Liver (tissue), 9 donors: ENCODE data around the gene EXOC3. TPM values are rescaled to one million over a fixed set of nuclear protein-coding genes. Genes with fewer than 3 reads are reported as not detected.

Experiments used
- DNase-seq: peaks from one replicate; pipeline ENCODE4 v3.0.0-alpha.2; 2017; ENCODE audit warnings: low spot score
- H3K27ac ChIP-seq, 2 donors: one replicate each; pipeline ENCODE4 v1.7.0; 2013; ENCODE audit warnings: inconsistent platforms in 2 of 2, low read length in 2 of 2, control low read depth in 1 of 2, low read depth in 1 of 2, mild to moderate bottlenecking in 1 of 2
- H3K27me3 ChIP-seq, 4 donors: one replicate each; pipeline versions ENCODE4 v1.6.1 to v1.7.0; 2013; ENCODE audit warnings: low read length in 3 of 4, inconsistent platforms in 1 of 4, mild to moderate bottlenecking in 1 of 4, moderate library complexity in 1 of 4; ENCODE audit not compliant: control insufficient read depth in 4 of 4, insufficient read depth in 4 of 4
- H3K36me3 ChIP-seq, 4 donors: one replicate each; pipeline versions ENCODE4 v1.6.1 to v1.7.0; 2013; ENCODE audit warnings: low read length in 3 of 4, mild to moderate bottlenecking in 3 of 4, low read depth in 1 of 4, moderate library complexity in 1 of 4; ENCODE audit not compliant: control insufficient read depth in 4 of 4, insufficient read depth in 3 of 4
- H3K4me1 ChIP-seq, 4 donors: one replicate each; pipeline versions ENCODE4 v1.6.1 to v1.7.0; 2013; ENCODE audit warnings: low read length in 3 of 4, mild to moderate bottlenecking in 3 of 4, moderate library complexity in 1 of 4; ENCODE audit not compliant: control insufficient read depth in 4 of 4, insufficient read depth in 4 of 4
- H3K4me3 ChIP-seq, 3 donors: one replicate each; pipeline versions ENCODE4 v1.6.1 to v1.7.0; 2013; ENCODE audit warnings: low read length in 3 of 3, control low read depth in 1 of 3, low read depth in 1 of 3, mild to moderate bottlenecking in 1 of 3
- H3K9ac ChIP-seq, 2 donors: one replicate each; pipeline ENCODE4 v1.7.0; 2013; ENCODE audit warnings: low read length in 2 of 2, mild to moderate bottlenecking in 2 of 2, moderate library complexity in 2 of 2, control low read depth in 1 of 2, low read depth in 1 of 2
- H3K9me3 ChIP-seq, 4 donors: one replicate each; pipeline versions ENCODE4 v1.6.1 to v1.7.0; 2013; ENCODE audit warnings: low read length in 3 of 4; ENCODE audit not compliant: control insufficient read depth in 4 of 4
- EGR1 ChIP-seq, 2 donors: IDR thresholded peaks; 2 replicates each; pipeline ENCODE4 v1.6.1; 2016 to 2018; ENCODE audit warnings: antibody characterized with exemption in 2 of 2, low read depth in 2 of 2
- GABPA ChIP-seq, 2 donors: IDR thresholded peaks in 1 of 2; conservative IDR thresholded peaks in 1 of 2; 2 replicates each; pipeline ENCODE4 v1.6.1; 2016; ENCODE audit warnings: antibody characterized with exemption in 2 of 2, mild to moderate bottlenecking in 1 of 2, moderate library complexity in 1 of 2
- MAX ChIP-seq: IDR thresholded peaks from 2 replicates; pipeline ENCODE4 v1.6.1; 2016; ENCODE audit warnings: antibody characterized with exemption
- NR2F2 ChIP-seq: IDR thresholded peaks from 2 replicates; pipeline ENCODE4 v1.6.1; 2016; ENCODE audit warnings: antibody characterized with exemption
- TAF1 ChIP-seq: conservative IDR thresholded peaks from 2 replicates; pipeline ENCODE4 v1.6.1; 2016; ENCODE audit warnings: antibody characterized with exemption, mild to moderate bottlenecking
- YY1 ChIP-seq: IDR thresholded peaks from 2 replicates; pipeline ENCODE4 v1.6.1; 2016; ENCODE audit warnings: antibody characterized with exemption, mild to moderate bottlenecking
- ZBTB33 ChIP-seq: IDR thresholded peaks from 2 replicates; pipeline ENCODE4 v1.6.1; 2016; ENCODE audit warnings: antibody characterized with exemption
- WGBS: extraction: QIAGEN DNeasy Blood & Tissue Kit; methylation state at CpG from one replicate; pipeline ENCODE4 v1.1.7; 2013; 5-methylcytosine and 5-hydroxymethylcytosine counted together
- polyA plus RNA-seq, 2 donors: library from polyadenylated mRNA; stranded (reverse) in 1 of 2; unstranded in 1 of 2; fragments of 200-250 nt in 1 of 2; fragments of >200 nt in 1 of 2; fragmentation: Nextera tagmentation in 1 of 2; extraction: Ambion mirVana in 1 of 2; gene quantifications; one replicate each; pipeline versions ENCODE4 v1.2.1 to v1.2.3, GENCODE V29; 2013 to 2015
- total RNA-seq, 2 donors: library from RNA; depleted of rRNA; stranded (reverse); fragments of >200 nt; gene quantifications; one replicate each; pipeline ENCODE4 v1.2.3, GENCODE V29; 2014
- TF ChIP-seq, protein P1 (sequence below): fragments of 150-350 bp; IDR thresholded peaks from 2 replicates; pipeline ENCODE4 v1.5.1; 2017; ENCODE audit warnings: improper control_type of control experiment, low read depth, low read length; ENCODE audit not compliant: missing input control
- donor health status: healthy.
- donor health status: healthy.
- donor health status: healthy.
- donor health status: healthy.
- donor health status: healthy.

EXOC3 gene
- total and polyA plus RNA-seq, 4 donors: 12.4 to 23.9 (median 18.5) TPM

GRCh38 chr5:465591-466403 lies 22.8 kb downstream of the EXOC3 start:
- Histone ChIP-seq H3K4me3 (no peak overlapping the region), H3K9me3 (no peaks in the 10 kb centered on the region), H3K36me3 (peaks cover 10 to 45% (median 26%) of the 10 kb centered on the region in 4 donors), H3K4me1 (no peaks in the 10 kb centered on the region), H3K27ac (no peak overlapping the region), H3K27me3 (no peaks in the 10 kb centered on the region), H3K9ac (no peak overlapping the region)
- TF ChIP-seq ZBTB33 (no peak), EGR1 (IDR thresholded peaks at IDR 0.05; ENCODE audit: low read depth in 2 of 2) (no peak), NR2F2 (no peak), TAF1 (no peak), MAX (no peak), GABPA (IDR thresholded peaks at IDR 0.05 in 1 of 2, conservative IDR thresholded peaks at IDR 0.05 in 1 of 2) (no peak), YY1 (no peak)
- TF ChIP-seq, protein P1, sequence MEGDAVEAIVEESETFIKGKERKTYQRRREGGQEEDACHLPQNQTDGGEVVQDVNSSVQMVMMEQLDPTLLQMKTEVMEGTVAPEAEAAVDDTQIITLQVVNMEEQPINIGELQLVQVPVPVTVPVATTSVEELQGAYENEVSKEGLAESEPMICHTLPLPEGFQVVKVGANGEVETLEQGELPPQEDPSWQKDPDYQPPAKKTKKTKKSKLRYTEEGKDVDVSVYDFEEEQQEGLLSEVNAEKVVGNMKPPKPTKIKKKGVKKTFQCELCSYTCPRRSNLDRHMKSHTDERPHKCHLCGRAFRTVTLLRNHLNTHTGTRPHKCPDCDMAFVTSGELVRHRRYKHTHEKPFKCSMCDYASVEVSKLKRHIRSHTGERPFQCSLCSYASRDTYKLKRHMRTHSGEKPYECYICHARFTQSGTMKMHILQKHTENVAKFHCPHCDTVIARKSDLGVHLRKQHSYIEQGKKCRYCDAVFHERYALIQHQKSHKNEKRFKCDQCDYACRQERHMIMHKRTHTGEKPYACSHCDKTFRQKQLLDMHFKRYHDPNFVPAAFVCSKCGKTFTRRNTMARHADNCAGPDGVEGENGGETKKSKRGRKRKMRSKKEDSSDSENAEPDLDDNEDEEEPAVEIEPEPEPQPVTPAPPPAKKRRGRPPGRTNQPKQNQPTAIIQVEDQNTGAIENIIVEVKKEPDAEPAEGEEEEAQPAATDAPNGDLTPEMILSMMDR: no peak
- 92% methylated on average over 29 of the region's 29 CpGs for WGBS
- no peak for DNase-seq

DNA sequence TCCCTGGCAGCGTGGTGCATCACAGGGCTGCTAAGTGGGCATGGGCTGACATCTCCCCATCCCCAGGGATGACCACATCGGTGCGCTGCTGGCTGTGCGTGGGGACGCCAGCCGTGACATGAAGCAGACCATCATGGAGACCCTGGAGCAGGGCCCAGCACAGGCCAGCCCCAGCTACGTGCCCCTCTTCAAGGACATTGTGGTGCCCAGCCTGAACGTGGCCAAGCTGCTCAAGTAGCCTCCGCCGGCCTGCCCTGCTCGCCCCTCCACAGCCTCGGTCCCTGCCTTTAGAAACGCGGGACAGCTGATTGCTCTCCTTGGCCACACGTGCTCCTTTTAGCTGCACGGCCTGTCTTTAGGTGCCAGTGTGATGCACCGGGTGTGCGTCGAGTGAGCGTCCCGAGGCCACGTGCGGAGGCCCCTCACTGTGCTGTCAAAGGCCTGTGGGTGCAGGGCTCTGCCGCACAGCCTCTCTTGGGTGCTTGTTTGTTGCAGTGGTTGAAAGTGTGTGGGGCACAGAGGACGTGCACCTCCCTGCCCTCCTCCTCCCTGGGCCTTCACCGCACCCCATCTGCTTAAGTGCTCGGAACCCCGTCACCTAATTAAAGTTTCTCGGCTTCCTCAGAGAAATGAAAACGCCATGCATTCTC lies 23.8 kb downstream of the EXOC3 start:
- H3K27ac ChIP-seq: no peak overlapping the region
- DNase-seq: no peak
- no peak overlapping the region for H3K9ac ChIP-seq
- TF ChIP-seq GABPA (IDR thresholded peaks at IDR 0.05 in 1 of 2, conservative IDR thresholded peaks at IDR 0.05 in 1 of 2) (no peak), NR2F2 (no peak), EGR1 (IDR thresholded peaks at IDR 0.05; ENCODE audit: low read depth in 2 of 2) (no peak)
- TF ChIP-seq, protein P1: no peak
- no peaks in the 10 kb centered on the region for H3K27me3 ChIP-seq
- H3K36me3 ChIP-seq: peaks cover 10 to 43% (median 26%) of the 10 kb centered on the region in 4 donors
- H3K4me3 ChIP-seq: no peak overlapping the region
- 95% methylated on average over 30 of the region's 30 CpGs for WGBS
- peaks cover under 1 to 6% (median 4%) of the 10 kb centered on the region in 4 donors for H3K4me1 ChIP-seq
- H3K9me3 ChIP-seq: no peaks in the 10 kb centered on the region
